Activated CD8-positive, alpha-beta memory T cell treated with anti-CD3 and anti-CD28 coated beads, Interleukin-2, amount 10 ng/mL, durations not matched to agents 7 days and 5 days (primary cell): Measurements from ENCODE around the gene FAAP100. TPM values are rescaled to one million over a fixed set of nuclear protein-coding genes. Genes with fewer than 3 reads are reported as not detected.
A peak's percentile ranks its signal among the peaks of the same experiment; 100 is the strongest.

Experiments used
- ATAC-seq: fragments of 150-1000 bp; cut with Tn5 transposase; one replicate; pipeline ENCODE4 v1.10.0; 2021; ENCODE audit warnings: moderate library complexity
- CTCF ChIA-PET: fragments of 350-600 bp; sonication (Branson Sonifier 250); formaldehyde crosslinking; loops from one replicate; lab custom pipeline; 2021; ENCODE audit warnings: antibody characterized with exemption; lab: Charles Lee
- DNase-seq: peaks from one replicate; pipeline ENCODE4 v3.0.0-alpha.2; 2020
- H3K27ac Mint-ChIP-seq: one replicate; pipeline ENCODE4 v1.8.0; 2021; ENCODE audit warnings: mild to moderate bottlenecking, mixed read lengths
- H3K27me3 Mint-ChIP-seq: one replicate; pipeline ENCODE4 v1.8.0; 2021; ENCODE audit warnings: mixed read lengths
- H3K36me3 Mint-ChIP-seq: one replicate; pipeline ENCODE4 v1.8.0; 2021; ENCODE audit warnings: mild to moderate bottlenecking, mixed read lengths
- H3K4me1 Mint-ChIP-seq: one replicate; pipeline ENCODE4 v1.8.0; 2021; ENCODE audit warnings: mixed read lengths
- H3K4me3 Mint-ChIP-seq: one replicate; pipeline ENCODE4 v1.8.0; 2021; ENCODE audit warnings: mild to moderate bottlenecking, moderate library complexity, mixed read lengths
- H3K9me3 Mint-ChIP-seq: one replicate; pipeline ENCODE4 v1.8.0; 2022; ENCODE audit warnings: low read depth, mixed read lengths
- total RNA-seq, 2 experiments: library from RNA; stranded (reverse); gene quantifications; one replicate each; pipeline ENCODE4 v1.2.3, GENCODE V29; 2021

FAAP100 gene
- total RNA-seq, 2 experiments from 2014 or later = 39.8 to 44.5 TPM

GRCh38 chr17:81556863-81557262, 4.7 kb upstream of the FAAP100 start:
- DNase-seq = no peak
- no peak overlapping the region for H3K27ac Mint-ChIP-seq
- ATAC-seq = no peak
- H3K4me3 Mint-ChIP-seq = no peak overlapping the region
- CTCF ChIA-PET = interaction anchor here (0.8 kb wide), 1 partner anchor 44 kb away, joined by 3 read pairs; no protein-coding TSS in a partner anchor
- H3K9me3 Mint-ChIP-seq = no peaks in the 10 kb centered on the region
- H3K4me1 Mint-ChIP-seq = peaks cover 18% of the 10 kb centered on the region
- H3K36me3 Mint-ChIP-seq = peaks cover 13% of the 10 kb centered on the region
- H3K27me3 Mint-ChIP-seq = no peaks in the 10 kb centered on the region

DNA sequence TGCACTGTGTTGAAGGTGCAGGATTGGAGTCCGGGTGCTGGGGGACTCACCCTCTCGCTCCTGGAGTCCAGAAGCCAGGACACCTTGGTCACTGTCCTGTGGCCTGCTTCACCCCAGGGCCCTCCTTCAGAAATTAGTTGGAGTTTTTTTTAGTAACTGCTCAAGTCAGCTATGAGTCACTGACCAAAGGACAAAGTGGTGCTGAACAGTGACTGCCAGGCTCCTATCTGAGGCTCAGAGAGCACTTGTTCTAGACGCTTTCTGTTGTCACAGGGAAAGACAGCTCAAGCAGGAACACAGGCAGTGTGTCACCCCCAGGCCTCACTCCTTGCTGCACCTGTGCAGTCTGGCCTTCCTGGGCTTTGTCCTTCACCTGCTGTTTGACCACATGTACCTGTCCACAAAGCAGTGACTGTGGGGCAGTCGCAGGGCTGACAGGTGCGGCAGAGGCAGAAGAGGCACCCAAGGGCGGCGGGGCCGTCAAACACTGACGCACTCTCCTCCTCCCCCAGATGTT, 4.1 kb upstream of the FAAP100 start:
- DNase-seq = no peak
- Mint-ChIP-seq H3K4me1 (peaks cover 22% of the 10 kb centered on the region), H3K36me3 (peaks cover 12% of the 10 kb centered on the region), H3K27ac (no peak overlapping the region), H3K4me3 (no peak overlapping the region), H3K9me3 (no peaks in the 10 kb centered on the region), H3K27me3 (no peaks in the 10 kb centered on the region)
- CTCF ChIA-PET = no interaction called here
- no peak for ATAC-seq

GRCh38 chr17:81553616-81554181, 1.5 kb upstream of the FAAP100 start:
- Mint-ChIP-seq H3K4me1 (peaks cover 41% of the 10 kb centered on the region), H3K4me3 (peak overlapping the region; percentile 82), H3K9me3 (no peaks in the 10 kb centered on the region), H3K36me3 (peaks cover 9% of the 10 kb centered on the region), H3K27me3 (no peaks in the 10 kb centered on the region), H3K27ac (peak overlapping the region; percentile 89)
- ATAC-seq = no peak
- no peak for DNase-seq
- CTCF ChIA-PET = interaction anchor here (0.9 kb wide), 1 partner anchor 35 kb away, joined by 3 read pairs; no protein-coding TSS in a partner anchor

DNA sequence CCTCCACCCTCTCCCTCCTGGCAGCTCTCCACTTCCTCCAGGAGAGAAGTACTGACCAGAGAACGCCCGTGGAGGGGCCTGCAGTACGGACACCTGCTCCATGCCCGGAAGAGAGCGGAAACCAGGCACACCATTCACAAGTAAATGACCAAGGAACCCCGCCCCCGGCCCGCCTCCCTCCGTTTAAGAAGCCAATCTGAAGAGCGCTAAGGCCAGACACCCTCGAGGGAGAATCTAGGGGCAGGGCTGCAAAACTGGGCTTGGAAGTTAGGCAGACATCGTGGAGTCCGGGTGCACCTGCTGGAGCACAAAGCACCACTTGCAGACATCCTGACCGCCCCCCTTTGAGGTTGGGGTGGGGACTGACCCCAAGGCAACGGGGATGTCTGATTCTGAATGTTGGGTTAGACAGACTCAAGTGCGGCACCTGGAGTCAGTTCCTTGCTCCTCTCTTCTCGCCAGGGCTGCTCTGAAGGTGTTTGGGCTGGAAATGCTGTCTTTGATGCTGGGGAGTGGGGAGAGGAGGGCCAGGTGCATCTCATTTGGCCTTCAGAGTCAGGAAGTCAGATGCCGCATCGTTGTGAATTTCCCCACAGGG, 964 bp upstream of the FAAP100 start:
- CTCF ChIA-PET = interaction anchor here (0.8 to 1.7 kb wide), 8 partner anchors 9 to 301 kb away, joined by 3 to 12 read pairs (median 4); no protein-coding TSS in a partner anchor
- no peaks in the 10 kb centered on the region for H3K27me3 Mint-ChIP-seq
- peaks cover 41% of the 10 kb centered on the region for H3K4me1 Mint-ChIP-seq

GRCh38 chr17:81551458-81552243, 502 bp downstream of the FAAP100 start:
- DNase-seq = peak; percentile 50

More for the DNA sequence above, 964 bp upstream of the FAAP100 start:
- peak; percentile 90 for DNase-seq
- H3K4me3 Mint-ChIP-seq = peak overlapping the region; percentile 82
- ATAC-seq = peak; percentile 78
- no peaks in the 10 kb centered on the region for H3K9me3 Mint-ChIP-seq
- peak overlapping the region; percentile 89 for H3K27ac Mint-ChIP-seq
- H3K36me3 Mint-ChIP-seq = peaks cover 8% of the 10 kb centered on the region

GRCh38 chr17:81550830-81551457, 1.2 kb downstream of the FAAP100 start:
- DNase-seq = no peak
- Mint-ChIP-seq H3K9me3 (no peaks in the 10 kb centered on the region), H3K4me1 (peaks cover 41% of the 10 kb centered on the region), H3K4me3 (peak overlapping the region; percentile 82), H3K27me3 (no peaks in the 10 kb centered on the region), H3K27ac (no peak overlapping the region), H3K36me3 (peaks cover 7% of the 10 kb centered on the region)
- ATAC-seq = no peak
- CTCF ChIA-PET = interaction anchor here (1.2 to 1.7 kb wide), 2 partner anchors 7 to 33 kb away, joined by 3 to 8 read pairs; no protein-coding TSS in a partner anchor

More at GRCh38 chr17:81551458-81552243, 502 bp downstream of the FAAP100 start:
- H3K36me3 Mint-ChIP-seq = peaks cover 8% of the 10 kb centered on the region
- H3K27ac Mint-ChIP-seq = peak overlapping the region; percentile 70
- peak overlapping the region; percentile 82 for H3K4me3 Mint-ChIP-seq
- H3K4me1 Mint-ChIP-seq = peaks cover 41% of the 10 kb centered on the region
- H3K27me3 Mint-ChIP-seq = no peaks in the 10 kb centered on the region
- CTCF ChIA-PET = interaction anchor here (0.8 to 1.7 kb wide), 8 partner anchors 8 to 67 kb away, joined by 3 to 12 read pairs (median 4); no protein-coding TSS in a partner anchor
- ATAC-seq = peak; percentile 1
- no peaks in the 10 kb centered on the region for H3K9me3 Mint-ChIP-seq

DNA sequence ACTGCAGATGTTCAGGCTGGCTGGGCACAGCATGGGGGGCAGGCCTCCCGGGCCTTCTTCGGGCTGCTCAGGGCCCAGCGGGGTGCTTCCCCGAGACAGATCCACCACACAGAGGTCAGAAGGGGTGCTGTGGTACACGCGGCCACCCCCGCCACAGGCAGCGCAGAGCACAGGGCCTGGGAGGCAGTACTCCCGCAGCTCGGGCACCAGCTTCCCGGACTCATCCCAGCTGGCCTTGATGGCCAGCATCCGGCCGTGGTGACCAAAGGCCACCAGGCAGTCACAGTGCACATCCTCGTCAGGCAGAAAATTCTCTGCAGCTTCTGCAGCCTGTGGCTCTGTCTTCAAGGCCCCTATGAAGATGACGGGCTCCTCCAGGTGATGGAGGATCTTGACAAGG, 1.9 kb downstream of the FAAP100 start:
- no peaks in the 10 kb centered on the region for H3K27me3 Mint-ChIP-seq
- H3K4me1 Mint-ChIP-seq = peaks cover 41% of the 10 kb centered on the region
- H3K27ac Mint-ChIP-seq = no peak overlapping the region
- H3K9me3 Mint-ChIP-seq = no peaks in the 10 kb centered on the region
- peaks cover 7% of the 10 kb centered on the region for H3K36me3 Mint-ChIP-seq
- peak overlapping the region; percentile 82 for H3K4me3 Mint-ChIP-seq
- DNase-seq = no peak
- no peak for ATAC-seq
- CTCF ChIA-PET = interaction anchor here (1.2 kb wide), 1 partner anchor 33 kb away, joined by 3 read pairs; no protein-coding TSS in a partner anchor

DNA sequence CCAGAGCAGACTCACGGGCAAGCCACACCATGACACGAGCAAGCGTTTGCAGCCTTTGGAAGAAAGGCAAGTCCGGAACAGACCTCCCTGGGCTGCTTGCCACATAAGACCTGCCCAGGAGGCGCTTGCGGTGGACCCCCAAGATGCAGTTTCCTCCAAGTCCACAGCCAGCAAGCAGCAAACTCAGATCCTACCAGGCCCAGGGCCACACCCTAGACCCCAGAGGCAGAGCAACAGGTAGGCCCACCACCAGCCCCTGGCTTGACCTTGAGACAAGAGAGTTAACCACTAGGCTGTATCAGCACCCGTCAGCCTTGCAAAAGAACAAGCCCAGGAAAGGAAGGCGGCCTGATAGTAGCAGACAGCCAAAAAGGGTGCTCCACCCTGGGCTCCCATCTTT, 2.3 kb downstream of the FAAP100 start:
- no peak overlapping the region for H3K27ac Mint-ChIP-seq
- no peaks in the 10 kb centered on the region for H3K9me3 Mint-ChIP-seq
- H3K4me1 Mint-ChIP-seq = peaks cover 41% of the 10 kb centered on the region
- peaks cover 7% of the 10 kb centered on the region for H3K36me3 Mint-ChIP-seq
- H3K4me3 Mint-ChIP-seq = no peak overlapping the region
- CTCF ChIA-PET = interaction anchor here (1.2 kb wide), 1 partner anchor 32 kb away, joined by 3 read pairs; no protein-coding TSS in a partner anchor
- ATAC-seq (no peak), DNase-seq (no peak)
- no peaks in the 10 kb centered on the region for H3K27me3 Mint-ChIP-seq

DNA sequence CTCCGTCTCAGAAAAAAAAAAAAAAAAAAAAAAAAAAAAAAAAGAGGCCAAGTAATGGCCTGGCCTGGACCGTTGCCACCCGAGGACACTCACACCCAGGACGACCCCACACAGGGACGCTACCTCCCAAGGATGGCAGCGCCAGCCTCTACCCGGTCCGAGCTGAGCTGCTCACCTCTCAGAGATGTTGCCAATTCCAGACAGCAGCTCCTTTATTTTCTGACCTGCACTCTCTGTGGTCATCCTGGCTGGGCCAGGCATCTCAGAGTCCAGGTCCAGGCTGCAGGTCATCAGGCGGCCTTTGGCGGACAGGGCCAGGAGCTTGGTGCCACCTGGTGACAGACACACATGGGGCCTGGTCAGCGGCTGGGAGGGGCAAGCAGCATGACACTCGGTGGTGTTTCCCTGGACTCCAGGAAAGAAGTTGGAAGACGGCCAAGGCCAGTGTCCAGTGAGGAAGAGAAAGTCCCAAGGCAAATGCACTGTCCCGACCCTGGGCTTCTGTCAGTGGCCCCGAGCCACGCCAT, 3.1 kb downstream of the FAAP100 start:
- H3K9me3 Mint-ChIP-seq = no peaks in the 10 kb centered on the region
- no peak overlapping the region for H3K27ac Mint-ChIP-seq
- H3K4me3 Mint-ChIP-seq = no peak overlapping the region
- peaks cover 7% of the 10 kb centered on the region for H3K36me3 Mint-ChIP-seq
- H3K27me3 Mint-ChIP-seq = no peaks in the 10 kb centered on the region
- no peak for DNase-seq
- H3K4me1 Mint-ChIP-seq = peaks cover 36% of the 10 kb centered on the region
- CTCF ChIA-PET = no interaction called here
- ATAC-seq = no peak

DNA sequence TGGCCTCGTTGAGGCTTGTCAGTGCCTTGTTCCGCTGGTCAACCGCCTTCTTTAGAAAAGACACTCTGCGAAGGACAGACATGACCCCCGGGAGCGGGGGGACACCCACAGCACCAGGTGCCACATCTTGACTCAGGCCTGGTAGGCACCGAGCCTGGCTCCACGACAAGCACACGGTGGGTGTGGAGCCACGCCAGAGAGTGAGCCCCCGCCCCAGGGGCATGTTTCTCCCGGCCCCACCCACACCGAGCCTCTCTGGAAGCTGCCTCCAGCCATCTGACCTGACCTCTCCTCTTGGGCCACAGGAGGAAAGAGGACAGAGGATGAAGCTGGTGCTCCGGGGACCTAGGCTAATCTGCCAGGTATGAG, 4.6 kb downstream of the FAAP100 start:
- peaks cover 23% of the 10 kb centered on the region for H3K4me1 Mint-ChIP-seq
- ATAC-seq (no peak), DNase-seq (no peak)
- H3K4me3 Mint-ChIP-seq = no peak overlapping the region
- CTCF ChIA-PET = no interaction called here
- no peaks in the 10 kb centered on the region for H3K27me3 Mint-ChIP-seq
- no peaks in the 10 kb centered on the region for H3K9me3 Mint-ChIP-seq
- peaks cover 7% of the 10 kb centered on the region for H3K36me3 Mint-ChIP-seq
- H3K27ac Mint-ChIP-seq = no peak overlapping the region

DNA sequence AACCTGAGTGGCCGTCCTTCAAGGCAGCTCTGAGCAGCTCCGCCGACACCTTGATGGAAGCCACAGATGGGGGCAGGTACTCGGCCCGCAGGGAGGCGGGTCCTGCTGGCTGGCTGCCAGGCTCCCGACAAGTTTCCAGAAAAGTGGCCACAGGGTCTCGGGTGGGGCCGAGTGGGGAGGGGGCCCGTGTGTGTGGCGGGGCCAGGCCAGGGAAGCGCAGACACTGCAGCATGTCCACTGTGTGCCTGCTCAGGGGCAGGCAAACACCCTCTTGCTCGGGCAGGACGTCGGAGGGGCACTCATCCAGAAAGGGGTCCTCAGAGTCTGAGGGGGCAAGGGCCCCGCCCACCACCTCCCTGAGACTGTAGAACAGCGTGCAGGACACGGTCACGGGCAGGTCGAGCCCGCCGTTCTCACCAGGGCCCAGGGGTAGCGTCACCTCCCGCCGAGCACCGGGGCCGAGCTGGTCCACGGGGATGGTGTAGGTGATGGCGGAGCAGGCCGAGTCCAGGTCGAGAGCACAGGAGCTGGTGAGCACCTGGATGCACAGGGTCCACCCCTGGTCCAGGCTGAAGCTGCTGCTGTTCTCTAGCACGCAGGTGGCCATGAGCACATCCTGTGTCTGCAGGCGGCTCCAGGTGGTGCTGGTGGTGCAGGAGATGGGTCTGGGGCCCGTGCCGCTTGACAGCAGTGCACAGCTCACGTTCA, 5.1 kb downstream of the FAAP100 start:
- Mint-ChIP-seq H3K9me3 (no peaks in the 10 kb centered on the region), H3K27ac (no peak overlapping the region), H3K27me3 (no peaks in the 10 kb centered on the region), H3K4me3 (no peak overlapping the region), H3K36me3 (peaks cover 7% of the 10 kb centered on the region), H3K4me1 (peaks cover 23% of the 10 kb centered on the region)
- CTCF ChIA-PET = no interaction called here
- ATAC-seq (no peak), DNase-seq (no peak)
